HG03039 (cell line): ENCODE data around the gene CLVS2.

Source experiments
- ATAC-seq: cut with Tn5 transposase; IDR thresholded peaks from one replicate; pipeline ENCODE4 v1.9.1; 2021; ENCODE audit warnings: mild to moderate bottlenecking, moderate library complexity; ENCODE audit not compliant: unreplicated experiment

CLVS2 gene

GRCh38 chr6:123118811-123119210 is 122.8 kb downstream of the CLVS2 start:
- ATAC-seq, result no peak
